GM19239 (cell line): ENCODE results near the gene HMGXB4.
"Not testable (repeated sequence)": the region's sequence is repeated elsewhere in the genome, so short reads cannot be mapped to it uniquely, and the experiment has no call there.

Experiments used
- DNase-seq: peaks from one replicate; pipeline ENCODE4 v3.0.0; 2011; ENCODE audit warnings: low spot score; ENCODE audit not compliant: insufficient read length
- FAIRE-seq: peaks from 2 replicates; lab custom pipeline; 2011; peaks lifted over from hg19 to GRCh38; lab: Jason Lieb, UNC

The HMGXB4 gene

GRCh38 chr22:35257321-35258190, at the start of gene HMGXB4:
Gene HMGXB4 (plus strand): TSS chr22:35257493. CDS start chr22:35262391, 4,898 bp downstream.
- FAIRE-seq: peak; percentile 88
- peak; percentile 95 for DNase-seq

DNA sequence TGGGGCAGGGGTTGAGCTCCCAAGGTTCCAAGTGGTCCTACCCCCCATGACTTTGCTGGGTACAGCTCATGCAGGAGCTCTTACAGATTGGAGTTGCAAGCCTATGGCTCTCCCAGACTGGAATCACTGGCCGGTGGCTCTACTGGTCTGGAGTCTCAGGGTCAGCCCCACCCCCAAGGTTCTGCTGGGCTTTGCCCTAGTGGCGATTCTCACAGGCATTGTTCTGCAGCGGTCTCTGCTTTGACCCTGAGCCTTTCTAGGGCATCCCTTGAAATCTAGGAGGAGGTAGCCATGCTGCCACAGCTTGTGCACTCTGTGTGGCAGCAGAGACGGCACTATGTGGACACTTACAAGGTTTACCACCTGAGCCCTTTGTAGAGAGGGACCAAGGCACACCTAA, 49.3 kb upstream of the HMGXB4 start:
- FAIRE-seq (no peak), DNase-seq (no peak)

- no peak for DNase-seq
- no peak for FAIRE-seq
Measured at GRCh38 chr22:35209203-35209602, 48.1 kb upstream of the HMGXB4 start.

GRCh38 chr22:35212009-35212408, 45.3 kb upstream of the HMGXB4 start:
- DNase-seq: no peak
- no peak for FAIRE-seq

DNA sequence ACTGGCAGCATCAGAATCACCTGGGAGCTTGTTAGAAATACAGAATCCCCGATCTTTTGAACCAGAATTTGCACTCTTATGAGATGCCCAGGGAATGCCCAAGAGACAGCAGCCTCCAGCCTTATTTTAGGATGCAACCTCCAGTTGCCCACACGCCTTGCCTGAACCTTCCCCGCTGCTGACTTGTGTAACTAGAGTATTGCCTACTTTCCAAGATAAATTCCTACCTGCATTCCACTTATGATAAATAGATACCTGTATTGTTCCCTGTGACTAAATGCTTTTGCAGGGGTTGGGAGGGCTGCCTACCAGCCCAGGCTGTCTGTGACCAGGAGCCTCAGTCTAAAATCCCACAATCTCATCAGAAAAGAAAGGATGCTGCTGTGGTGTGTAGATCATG, 44.3 kb upstream of the HMGXB4 start:
- FAIRE-seq (no peak), DNase-seq (no peak)

- DNase-seq (no peak), FAIRE-seq (no peak)
Measured at GRCh38 chr22:35214968-35215367, 42.3 kb upstream of the HMGXB4 start.

DNA sequence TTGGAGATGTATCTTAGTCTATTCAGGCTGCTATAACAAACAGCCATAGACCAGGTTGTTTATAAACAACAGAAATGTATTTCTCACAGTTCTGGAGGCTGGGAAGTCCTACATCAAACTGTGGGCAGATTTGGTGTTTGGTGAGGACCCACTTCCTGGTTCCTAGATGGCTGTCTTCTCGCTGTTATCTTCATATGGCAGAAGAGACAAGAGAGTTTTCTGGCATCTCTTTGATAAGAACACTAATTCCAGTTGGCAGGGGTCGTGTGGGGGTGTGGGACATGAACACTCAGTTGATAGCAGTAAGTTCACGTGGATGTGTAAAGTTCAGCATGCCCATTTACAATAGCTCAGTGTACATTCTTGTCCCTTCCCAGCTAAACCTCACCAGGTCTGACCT, 41.3 kb upstream of the HMGXB4 start:
- FAIRE-seq (no peak), DNase-seq (no peak)

- DNase-seq (no peak), FAIRE-seq (no peak)
Measured at GRCh38 chr22:35217527-35217926, 39.8 kb upstream of the HMGXB4 start.

DNA sequence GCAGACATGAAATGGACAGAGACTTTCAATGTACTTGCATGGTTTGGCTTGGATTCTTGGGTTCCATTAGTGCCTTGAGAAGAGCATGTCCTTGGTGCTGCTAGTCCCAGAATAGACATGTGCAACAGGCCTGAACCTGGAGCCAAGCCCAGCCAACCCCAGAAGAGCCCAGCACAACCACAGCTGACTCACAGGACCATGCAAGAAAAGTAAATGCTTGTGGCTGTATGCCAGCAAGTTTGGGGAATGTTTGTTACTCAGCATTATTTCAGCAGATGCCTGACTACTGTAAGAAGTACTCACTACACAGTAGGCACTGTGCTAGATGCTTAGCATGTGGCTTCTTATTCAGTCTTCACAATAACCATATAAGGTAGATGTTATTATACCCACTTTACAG, 39.2 kb upstream of the HMGXB4 start:
- DNase-seq (no peak), FAIRE-seq (no peak)

DNA sequence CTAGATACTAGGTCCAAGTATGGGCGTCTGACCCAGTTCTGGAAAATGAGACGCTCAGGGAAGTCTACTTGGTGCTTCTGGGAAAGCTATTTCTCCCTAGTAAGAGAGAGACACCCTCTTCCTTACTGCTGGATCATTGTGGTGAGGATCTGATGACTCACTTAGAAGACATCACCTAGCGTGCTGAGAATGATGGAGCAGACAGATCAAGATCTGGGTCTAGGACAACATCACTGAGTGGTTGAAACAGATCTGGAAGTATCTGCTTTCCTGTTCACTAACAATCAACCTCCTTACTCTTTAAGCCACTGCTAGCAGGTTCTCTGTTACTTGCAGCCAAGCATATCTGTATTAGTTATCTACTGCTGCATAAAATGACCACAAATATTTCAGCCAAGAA, 38.3 kb upstream of the HMGXB4 start:
- FAIRE-seq (no peak), DNase-seq (no peak)

- no peak for DNase-seq
- FAIRE-seq: no peak
Measured at GRCh38 chr22:35220221-35220620, 37.1 kb upstream of the HMGXB4 start.

DNA sequence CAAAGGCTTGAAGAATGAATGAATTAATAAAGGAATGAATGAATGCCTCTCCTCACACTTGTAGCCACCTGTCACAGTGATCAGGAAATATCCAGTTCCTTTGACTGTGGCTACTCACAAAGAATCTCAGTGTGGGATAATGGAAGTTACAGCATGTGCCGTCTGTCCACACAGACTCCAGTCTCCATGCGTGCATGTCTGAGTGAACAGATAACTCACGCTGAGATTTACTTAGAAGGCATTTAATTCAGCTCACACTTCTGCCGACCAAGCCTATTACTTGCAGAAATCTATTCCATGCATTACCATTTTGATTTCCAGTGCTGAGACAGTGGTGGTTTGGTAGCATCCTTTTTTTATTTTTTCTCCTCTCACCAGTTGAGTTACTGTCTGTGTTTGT, 32.3 kb upstream of the HMGXB4 start:
- DNase-seq (no peak), FAIRE-seq (no peak)

DNA sequence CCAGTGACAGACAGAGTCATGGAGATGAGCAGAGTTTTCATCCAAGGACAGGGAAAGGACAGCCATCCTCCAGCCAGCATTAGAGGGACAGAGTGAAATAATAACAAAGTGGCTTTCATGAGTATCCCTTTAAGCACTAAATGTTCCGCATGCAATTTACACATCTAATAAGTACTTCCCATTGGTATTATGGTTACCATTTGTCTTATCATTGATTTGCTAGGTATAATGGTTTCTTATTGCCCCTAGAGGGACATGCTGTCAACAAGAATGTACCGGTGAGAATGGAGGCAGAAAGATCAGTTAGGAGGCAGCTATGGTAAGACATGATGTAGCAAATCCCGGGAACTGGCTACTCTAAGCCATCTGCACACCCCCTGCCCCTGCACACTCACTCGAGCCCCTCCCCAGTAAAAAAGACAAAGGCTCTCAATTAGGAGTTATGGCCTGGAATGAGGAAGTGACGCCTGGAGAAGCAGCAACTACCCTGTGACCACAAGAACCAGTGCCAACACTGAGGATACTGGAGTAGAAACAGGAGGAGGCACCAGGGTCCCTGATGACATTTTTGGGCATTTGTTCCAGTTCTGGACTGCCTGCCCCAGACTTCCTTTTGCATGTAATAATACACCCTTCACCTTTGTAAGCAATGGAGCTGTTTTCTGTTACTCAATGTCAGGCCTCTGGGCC, 30.2 kb upstream of the HMGXB4 start:
- DNase-seq (no peak), FAIRE-seq (no peak)

DNA sequence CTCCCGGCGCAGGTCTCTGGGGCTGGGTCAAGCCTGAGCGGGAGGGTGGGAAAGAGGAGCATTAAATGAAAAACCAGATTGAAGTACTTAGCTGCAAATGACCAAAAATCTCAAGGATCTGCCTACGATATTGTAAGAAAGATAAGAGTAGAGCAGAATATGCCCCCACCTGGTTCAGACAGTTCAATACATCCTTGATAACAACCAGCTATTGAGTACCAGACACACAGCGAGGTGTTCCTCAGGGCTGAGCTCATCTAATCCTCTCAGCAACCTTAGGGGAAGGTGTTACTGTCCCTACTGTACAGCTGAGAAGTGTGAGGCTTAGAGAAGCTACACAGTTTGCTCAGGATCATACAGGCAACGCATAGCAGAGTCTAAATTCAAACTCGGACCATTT, 27.4 kb upstream of the HMGXB4 start:
- DNase-seq (no peak), FAIRE-seq (no peak)

DNA sequence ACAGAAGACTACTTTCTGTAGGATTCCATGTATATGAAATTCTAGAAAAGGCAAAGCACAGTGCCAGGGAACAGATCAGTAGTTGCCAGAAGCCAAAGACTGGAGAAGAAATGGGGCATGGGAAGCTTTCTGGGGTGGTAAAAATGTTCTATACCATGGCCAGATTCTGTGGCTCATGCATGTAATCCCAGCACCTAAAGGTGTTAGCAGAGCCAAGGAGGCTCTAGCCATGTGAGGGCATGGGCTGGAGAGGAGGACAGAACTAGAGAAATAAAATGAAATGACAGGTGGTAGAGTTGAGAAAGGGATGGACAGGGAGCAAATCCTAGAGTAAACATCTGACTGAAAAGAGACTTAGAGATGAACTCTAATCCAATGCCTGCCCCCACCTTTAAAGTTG, 26.9 kb upstream of the HMGXB4 start:
- FAIRE-seq: no peak

GRCh38 chr22:35230839-35231584, 26.3 kb upstream of the HMGXB4 start:
- DNase-seq (no peak), FAIRE-seq (no peak)

More for the DNA sequence above, 26.9 kb upstream of the HMGXB4 start:
- no peak for DNase-seq

DNA sequence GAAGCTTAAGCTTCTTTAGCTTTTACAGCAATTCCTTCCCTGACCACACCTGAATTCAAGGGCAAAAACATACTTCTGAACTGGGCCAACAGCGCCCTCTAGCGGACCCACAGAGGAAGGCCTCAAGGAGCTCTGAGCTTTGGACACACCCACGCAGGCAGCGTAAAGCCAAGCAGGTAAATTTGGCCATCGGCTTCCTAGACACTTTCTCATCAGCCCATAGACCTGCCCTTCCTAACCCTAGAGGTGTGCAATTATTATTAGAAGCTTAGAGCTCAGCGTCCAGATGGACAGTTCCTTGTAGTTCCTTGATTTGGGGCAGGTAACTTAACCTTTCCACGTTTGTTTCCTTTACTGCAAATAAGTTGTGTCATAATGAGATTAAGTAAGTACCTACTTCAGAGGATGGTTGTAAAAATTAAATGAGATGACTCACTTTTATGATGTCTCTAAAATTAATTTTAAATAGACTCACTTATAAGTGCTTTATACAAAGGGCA, 25.7 kb upstream of the HMGXB4 start:
- peak; percentile 87 for FAIRE-seq
- peak; percentile 55 for DNase-seq

GRCh38 chr22:35238749-35239148, 18.5 kb upstream of the HMGXB4 start:
- not testable (repeated sequence) for FAIRE-seq, DNase-seq

GRCh38 chr22:35244507-35244906, 12.8 kb upstream of the HMGXB4 start:
- FAIRE-seq: not testable (repeated sequence)

GRCh38 chr22:35250156-35250555, 7.1 kb upstream of the HMGXB4 start:
- DNase-seq (no peak), FAIRE-seq (no peak)

More at GRCh38 chr22:35244507-35244906, 12.8 kb upstream of the HMGXB4 start:
- not testable (repeated sequence) for DNase-seq

DNA sequence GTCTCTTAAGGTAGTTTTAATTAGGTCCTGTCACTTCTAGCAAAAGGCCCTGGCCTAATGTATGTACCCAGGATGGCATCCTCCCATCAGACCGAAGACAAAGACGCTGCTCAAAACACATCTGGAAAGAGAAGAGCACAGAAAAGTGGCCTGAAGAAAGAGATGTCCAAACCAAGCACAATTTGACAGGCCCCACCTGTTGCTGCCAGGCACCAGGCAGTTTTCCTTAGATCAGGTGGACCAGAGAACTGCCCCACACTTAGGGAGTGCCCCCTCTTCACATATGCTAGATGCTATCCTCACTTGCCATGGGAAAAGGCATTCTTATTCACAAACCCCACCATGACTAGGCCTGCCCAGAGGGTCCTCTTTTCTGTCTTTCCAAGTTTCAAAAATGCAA, 3.3 kb upstream of the HMGXB4 start:
- DNase-seq (no peak), FAIRE-seq (no peak)
